AG20443 (cell line): ENCODE measurements around the gene RNASE11.
"Not testable (repeated sequence)": the region's sequence is repeated elsewhere in the genome, so short reads cannot be mapped to it uniquely, and the experiment has no call there.

Source experiments
- DNase-seq: peaks from one replicate; pipeline ENCODE4 v3.0.0; 2012; ENCODE audit warnings: low spot score, mixed read lengths

The RNASE11 gene

DNA sequence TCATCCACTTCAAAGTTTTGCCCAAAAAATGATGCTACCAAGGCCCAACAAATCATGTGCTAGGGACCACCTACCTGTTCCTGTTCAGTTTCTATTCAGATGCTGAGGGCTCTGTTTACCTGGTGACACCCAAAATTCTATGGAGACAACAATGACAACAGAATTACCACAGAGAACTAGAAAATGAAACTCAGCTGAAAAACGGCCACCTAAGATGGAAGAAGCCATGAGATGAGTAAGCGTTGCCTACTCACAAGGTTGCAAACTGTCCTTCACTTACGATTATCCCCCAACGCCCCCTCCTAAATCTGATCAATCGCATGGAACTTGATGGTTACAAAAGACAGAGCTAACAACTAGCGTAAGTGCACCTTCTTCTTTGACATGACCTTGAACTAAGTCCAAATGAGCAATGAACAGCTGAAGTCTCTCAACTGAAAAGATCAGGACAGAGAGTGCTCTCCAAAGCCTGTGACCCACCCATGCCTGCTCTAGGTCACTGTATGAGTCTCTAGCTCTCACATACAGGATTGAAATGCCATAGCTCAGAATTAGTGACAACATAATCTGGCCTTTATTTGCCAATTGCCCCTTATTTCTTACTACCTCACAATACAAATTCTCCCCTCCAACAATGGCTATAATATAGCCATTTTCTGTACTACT is at the start of gene RNASE11:
TSS of gene RNASE11 (minus strand) at position 513 of the 666 bp plus-strand sequence.
- DNase-seq = no peak

DNA sequence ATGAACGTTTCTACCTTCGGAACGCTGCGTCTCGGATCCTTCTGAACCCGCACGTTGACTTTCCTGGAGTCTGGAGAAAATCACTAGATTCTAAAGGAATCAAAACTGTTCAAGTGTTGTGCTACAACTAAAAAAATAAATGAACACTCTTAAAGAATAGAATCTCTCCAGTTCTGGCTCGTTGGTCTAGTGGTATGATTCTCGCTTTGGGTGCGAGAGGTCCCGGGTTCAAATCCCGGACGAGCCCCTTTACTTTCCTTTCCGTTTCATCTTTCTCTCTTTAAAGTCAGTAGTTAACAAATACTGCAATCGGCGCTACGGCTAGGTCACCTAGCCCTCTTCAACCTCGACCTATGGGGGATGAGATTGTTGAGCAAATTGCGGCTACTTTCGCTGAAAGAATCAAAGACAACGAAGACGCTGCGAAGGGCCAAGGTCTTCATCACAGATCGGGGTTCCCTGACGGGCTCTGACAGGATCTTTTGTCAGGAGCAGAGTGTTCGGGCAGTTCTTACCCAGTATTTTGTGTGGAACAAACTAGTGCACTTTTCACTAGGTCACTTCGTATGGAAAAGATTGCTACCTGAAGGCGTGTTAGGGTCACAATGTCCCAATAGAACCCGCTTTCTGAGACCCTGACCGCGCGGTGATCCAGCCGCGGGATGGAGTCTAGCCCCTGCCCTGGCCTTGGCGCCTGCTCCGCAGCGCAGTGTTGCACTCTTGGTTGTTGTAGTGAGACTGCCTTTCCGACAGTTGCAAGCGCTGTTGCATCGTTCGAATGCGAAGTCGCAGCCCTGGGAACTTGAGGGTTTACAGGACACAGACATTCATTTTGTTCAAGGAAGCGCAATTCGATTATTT is 45.3 kb upstream of the RNASE11 start:
- DNase-seq = peak; percentile 72

- no peak for DNase-seq
These were observed 44.6 kb upstream of the RNASE11 start for GRCh38 chr14:20632448-20632830.

- DNase-seq = peak; percentile 70
These were observed 44.1 kb upstream of the RNASE11 start for GRCh38 chr14:20631880-20632389.

DNA sequence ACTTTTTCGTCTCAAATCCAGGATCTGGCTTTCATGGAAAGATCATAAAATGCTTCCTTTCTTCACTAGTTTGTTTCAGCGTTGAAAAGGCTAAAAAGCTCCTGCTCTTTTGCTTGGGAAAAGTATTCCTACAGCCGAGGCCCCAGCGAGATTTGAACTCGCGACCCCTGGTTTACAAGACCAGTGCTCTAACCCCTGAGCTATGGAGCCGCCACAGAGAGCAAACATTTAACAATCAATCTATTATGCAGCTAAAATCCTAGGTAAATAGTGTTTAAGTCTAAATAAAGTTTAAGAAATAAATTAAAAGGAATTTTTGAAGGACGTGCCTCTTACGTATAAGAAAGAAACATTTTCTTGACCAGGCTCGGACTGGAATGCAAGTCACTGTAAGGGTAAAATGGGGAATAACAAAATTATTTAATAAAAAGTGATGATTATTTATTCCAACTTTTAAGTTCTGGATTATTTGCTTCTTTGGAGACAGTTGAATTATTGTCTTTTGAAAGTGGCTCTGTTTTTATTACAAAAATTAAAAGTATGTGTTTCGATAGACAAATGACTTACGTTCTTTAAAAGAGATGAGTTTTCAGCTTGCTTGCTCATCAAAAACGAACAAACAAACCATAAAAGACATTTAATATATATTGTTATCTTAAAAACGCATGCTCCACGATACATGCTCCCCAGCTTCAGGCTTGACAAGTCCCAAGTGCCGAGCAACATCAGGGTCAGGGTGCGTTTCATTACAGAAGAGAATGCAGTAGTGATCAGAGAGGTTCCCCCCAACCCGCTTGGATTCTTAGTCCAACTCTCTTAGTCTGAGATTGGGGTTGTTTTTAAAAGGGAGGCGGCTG is 43.5 kb upstream of the RNASE11 start:
- peak; percentile 31 for DNase-seq

- no peak for DNase-seq
These were observed 42.7 kb upstream of the RNASE11 start for GRCh38 chr14:20630340-20631022.

- no peak for DNase-seq
These were observed 40.5 kb upstream of the RNASE11 start for GRCh38 chr14:20628063-20628854.

DNA sequence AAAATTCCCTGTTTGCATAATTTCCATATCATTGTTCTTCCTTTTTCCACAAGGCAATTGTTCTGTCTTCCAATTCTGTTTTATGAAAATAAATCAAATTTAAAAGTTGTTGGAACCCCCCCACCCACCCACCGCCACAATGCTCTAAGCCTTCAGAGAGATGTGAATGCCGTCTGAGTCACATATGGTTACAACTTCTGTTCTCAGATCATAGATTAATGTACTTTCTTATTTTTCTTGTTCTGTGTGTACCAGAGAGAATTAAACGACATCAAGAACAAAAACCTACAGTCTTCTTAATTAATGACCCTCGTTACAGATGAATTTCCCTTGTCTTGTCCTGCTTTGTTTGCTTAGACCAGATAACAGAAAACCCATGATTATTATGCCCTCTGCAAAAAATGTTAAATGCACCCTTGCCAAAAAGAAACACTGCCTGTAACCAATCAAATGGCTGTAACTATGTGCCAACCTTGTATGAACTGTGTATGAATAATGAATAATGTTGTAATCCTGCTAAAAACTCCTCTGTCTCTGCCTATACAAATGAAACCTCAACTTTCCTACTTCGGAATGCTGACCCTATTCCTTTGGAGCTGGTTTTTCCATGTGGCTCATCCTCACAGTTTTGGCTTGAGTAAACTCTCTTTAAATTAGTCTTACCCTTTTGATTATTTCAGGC is 39.7 kb upstream of the RNASE11 start:
- no peak for DNase-seq

DNA sequence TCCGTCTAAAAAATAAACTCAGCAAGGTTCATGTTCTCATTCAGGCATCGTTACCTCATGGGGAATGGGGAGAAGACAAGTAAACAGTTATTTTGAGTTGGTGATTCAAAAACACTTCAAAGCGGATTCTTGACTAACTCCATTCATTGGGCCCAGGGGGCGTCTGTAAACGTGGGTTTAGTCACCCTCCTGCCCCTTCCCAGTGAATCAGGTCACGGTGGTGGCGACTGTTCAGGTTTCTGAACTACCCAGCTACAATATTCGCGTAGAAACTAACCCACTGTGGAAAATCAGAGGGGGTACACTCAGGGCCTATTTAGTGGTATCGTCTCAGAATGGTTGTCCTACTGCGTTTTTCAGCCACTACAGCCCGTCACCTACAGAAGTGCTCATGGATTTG is 38.5 kb upstream of the RNASE11 start:
- DNase-seq = no peak

DNA sequence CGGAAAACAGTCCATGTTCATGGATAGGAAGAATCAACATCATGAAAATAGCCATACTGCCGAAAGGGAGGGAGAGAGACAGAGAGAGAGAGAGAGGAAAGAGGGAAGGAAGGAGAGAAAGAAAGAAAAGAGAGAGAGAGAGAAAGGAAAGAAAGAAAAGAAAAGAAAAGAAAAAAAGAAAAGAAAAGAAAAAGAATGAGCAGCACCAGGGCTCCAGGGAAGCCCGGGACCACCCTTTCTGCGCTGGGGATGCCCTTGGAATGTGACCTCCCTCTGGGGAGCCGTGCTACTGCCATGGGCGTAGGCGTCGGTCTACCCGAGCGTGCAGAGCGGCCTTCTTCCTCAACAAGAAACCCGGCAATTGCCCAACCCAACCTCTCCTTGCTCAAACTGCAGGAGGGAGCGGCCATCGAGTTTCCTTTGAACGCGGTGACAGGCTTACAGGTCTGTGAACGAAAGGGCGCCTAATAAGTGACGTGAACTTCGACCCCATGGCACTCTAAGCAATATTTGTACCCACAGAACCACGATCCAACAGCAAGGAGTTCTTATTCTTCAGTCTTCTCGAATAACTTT is 36.8 kb upstream of the RNASE11 start:
- peak; percentile 71 for DNase-seq

DNA sequence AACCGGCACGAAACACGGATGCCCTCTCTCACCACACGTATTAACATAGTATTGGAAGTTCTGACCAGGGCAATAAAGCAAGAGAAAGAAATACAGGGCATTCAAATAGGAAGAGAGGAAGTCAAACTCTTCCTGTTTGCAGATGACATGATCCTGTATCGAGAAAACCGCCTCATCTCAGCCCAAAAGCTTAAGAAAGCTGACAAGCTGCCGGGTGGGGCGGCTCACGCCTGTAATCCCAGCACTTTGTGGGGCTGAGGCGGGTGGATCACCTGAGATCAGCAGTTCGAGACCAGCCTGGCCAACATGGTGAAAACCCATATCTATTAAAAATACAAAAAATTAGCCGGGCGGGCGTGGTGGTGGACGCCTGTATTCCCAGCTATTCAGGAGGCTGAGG is 36.0 kb upstream of the RNASE11 start:
- DNase-seq = no peak

DNA sequence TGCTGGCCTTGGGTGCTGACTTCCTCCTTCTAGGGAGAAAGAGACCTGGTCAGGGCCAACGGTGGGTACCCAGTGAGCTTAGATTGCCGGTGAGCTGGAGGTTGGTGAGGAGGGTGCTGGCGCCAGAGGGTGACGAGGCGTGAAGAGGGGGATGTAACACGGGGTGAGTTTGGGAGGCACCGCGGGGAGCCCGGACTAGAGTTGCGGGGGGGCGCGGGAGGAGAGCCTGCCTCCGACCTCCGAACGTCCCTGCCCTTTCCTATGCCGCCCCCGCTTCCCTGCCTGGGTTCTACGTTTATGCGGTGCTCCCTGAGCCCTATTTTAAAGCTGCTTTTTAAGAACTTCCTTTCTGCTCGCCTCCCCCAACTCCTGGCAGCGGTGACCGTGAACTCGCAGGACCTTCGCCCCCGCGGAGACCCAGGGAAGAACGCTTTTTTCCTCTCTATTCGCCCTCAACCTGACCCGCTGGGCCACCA is 35.1 kb upstream of the RNASE11 start:
- DNase-seq = no peak

DNA sequence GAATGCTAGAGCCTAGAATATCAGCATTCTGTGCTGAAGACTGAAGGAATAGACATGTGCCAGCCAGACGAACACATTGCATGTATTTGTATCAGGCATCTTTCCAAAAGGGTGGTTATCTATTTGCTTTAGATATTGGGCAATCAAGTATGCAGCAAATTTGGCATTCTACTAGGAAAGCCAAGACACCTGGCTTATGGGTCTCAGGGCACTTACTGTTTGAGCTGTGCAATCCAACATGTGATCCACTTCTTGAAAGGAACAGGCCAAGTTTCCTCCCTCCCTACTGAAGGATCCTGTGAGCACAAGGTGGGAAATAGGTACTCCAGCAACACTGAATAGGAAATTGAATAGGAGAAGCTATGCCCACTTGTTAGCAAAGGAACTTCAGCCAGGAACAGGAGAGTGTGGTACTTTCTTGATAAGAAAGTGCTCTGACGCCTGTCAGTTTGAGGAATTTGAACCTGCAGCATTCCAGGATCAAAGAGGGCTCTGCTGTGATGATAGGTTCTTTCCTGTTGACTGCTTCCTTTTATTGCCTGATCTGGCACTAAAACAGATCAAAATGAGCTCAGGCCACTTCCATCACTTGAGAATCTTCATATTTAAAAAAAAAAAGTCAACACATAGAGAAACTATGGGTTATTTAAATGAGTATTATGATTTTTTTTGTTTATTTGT is 33.1 kb upstream of the RNASE11 start:
- no peak for DNase-seq

DNA sequence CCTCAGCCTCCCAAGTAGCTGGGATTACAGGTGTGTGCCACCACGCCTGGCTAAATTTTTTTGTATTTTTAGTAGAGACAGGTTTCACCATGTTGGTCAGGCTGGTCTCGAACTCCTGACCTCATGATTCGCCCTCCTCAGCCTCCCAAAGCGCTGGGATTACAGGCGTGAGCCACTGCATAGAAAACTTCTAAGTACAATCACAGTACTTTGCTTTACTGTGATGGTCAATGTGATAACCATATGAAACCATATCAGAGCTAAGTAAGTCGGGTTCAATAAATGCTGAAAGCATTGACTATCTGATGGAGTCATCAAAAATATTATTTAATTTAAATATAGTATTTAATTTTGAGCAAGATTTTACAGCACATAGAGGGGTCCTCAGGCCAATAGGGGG is 31.9 kb upstream of the RNASE11 start:
- DNase-seq = not testable (repeated sequence)

GRCh38 chr14:20618271-20618749 is 30.5 kb upstream of the RNASE11 start:
- DNase-seq = no peak

- no peak for DNase-seq
These were observed 29.6 kb upstream of the RNASE11 start for GRCh38 chr14:20617138-20618003.

- DNase-seq = no peak
These were observed 28.2 kb upstream of the RNASE11 start for GRCh38 chr14:20615996-20616395.
